SJSA1 (cell line): ENCODE measurements around the gene PCLO. TPM values are rescaled to one million over a fixed set of nuclear protein-coding genes. Genes with fewer than 3 reads are reported as not detected.
A peak's percentile ranks its signal among the peaks of the same experiment; 100 is the strongest.
"Not testable (repeated sequence)": the region's sequence is repeated elsewhere in the genome, so short reads cannot be mapped to it uniquely, and the experiment has no call there.

Source experiments
- DNase-seq, 2 experiments: peaks; one replicate each; pipeline ENCODE4 v3.0.0-alpha.2; 2015 to 2020; ENCODE audit warnings: low spot score in 2 of 2, low read depth in 1 of 2
- H3K27ac ChIP-seq: fragments of 250-450 bp; sonication (Bioruptor Pico); 2 replicates; pipeline ENCODE4 v1.5.1; 2020; ENCODE audit warnings: mild to moderate bottlenecking, moderate library complexity
- H3K27me3 ChIP-seq: fragments of 250-450 bp; sonication (Bioruptor Pico); replicated peaks from 2 replicates; pipeline ENCODE4 v1.5.1; 2020; ENCODE audit warnings: mild to moderate bottlenecking, moderate library complexity
- H3K36me3 ChIP-seq: fragments of 250-450 bp; sonication (Bioruptor Pico); 2 replicates; pipeline ENCODE4 v1.5.1; 2020; ENCODE audit warnings: mild to moderate bottlenecking
- H3K4me1 ChIP-seq: fragments of 250-450 bp; sonication (Bioruptor Pico); replicated peaks from 2 replicates; pipeline ENCODE4 v1.6.1; 2021; ENCODE audit warnings: mild to moderate bottlenecking
- H3K4me3 ChIP-seq: fragments of 250-450 bp; sonication (Bioruptor Pico); 2 replicates; pipeline ENCODE4 v1.5.1; 2020; ENCODE audit warnings: mild to moderate bottlenecking
- H3K9me3 ChIP-seq: fragments of 250-450 bp; sonication (Bioruptor Pico); replicated peaks from 2 replicates; pipeline ENCODE4 v1.5.1; 2020; ENCODE audit warnings: mild to moderate bottlenecking
- total RNA-seq: library from RNA; depleted of rRNA; stranded (reverse); fragments of >200 nt; shearing (Covaris generic); gene quantifications from 2 replicates; pipeline ENCODE4 v1.2.3, GENCODE V29; 2014

PCLO gene
- total RNA-seq, 1 experiment from 2014 or later = 1.1 TPM

- Histone ChIP-seq H3K27me3 (no peaks in the 10 kb centered on the region), H3K9me3 (no peaks in the 10 kb centered on the region), H3K4me3 (no peak overlapping the region), H3K36me3 (no peaks in the 10 kb centered on the region), H3K27ac (no peak overlapping the region), H3K4me1 (no peaks in the 10 kb centered on the region)
- DNase-seq = no peak
These were observed 426.1 kb downstream of the PCLO start for GRCh38 chr7:82736633-82737032.

GRCh38 chr7:82732677-82733076, 430.0 kb downstream of the PCLO start:
- no peaks in the 10 kb centered on the region for H3K36me3 ChIP-seq
- no peak overlapping the region for H3K4me3 ChIP-seq
- H3K9me3 ChIP-seq = no peaks in the 10 kb centered on the region
- no peaks in the 10 kb centered on the region for H3K4me1 ChIP-seq
- no peak overlapping the region for H3K27ac ChIP-seq
- no peak for DNase-seq
- no peaks in the 10 kb centered on the region for H3K27me3 ChIP-seq

- Histone ChIP-seq H3K9me3 (no peaks in the 10 kb centered on the region), H3K4me3 (no peak overlapping the region), H3K27me3 (no peaks in the 10 kb centered on the region), H3K36me3 (no peaks in the 10 kb centered on the region), H3K4me1 (no peaks in the 10 kb centered on the region), H3K27ac (no peak overlapping the region)
- DNase-seq = peak in 1 of 2 experiments; percentile 31
These were observed 433.3 kb downstream of the PCLO start for GRCh38 chr7:82729172-82730030.

GRCh38 chr7:82726038-82726800, 436.5 kb downstream of the PCLO start:
- DNase-seq = no peak

GRCh38 chr7:82723411-82723810, 439.3 kb downstream of the PCLO start:
- no peaks in the 10 kb centered on the region for H3K9me3 ChIP-seq
- H3K36me3 ChIP-seq = no peaks in the 10 kb centered on the region
- no peaks in the 10 kb centered on the region for H3K27me3 ChIP-seq
- H3K4me3 ChIP-seq = no peak overlapping the region
- DNase-seq = peak in 1 of 2 experiments; percentile 31
- H3K27ac ChIP-seq = no peak overlapping the region
- H3K4me1 ChIP-seq = peaks cover 14% of the 10 kb centered on the region

More at GRCh38 chr7:82726038-82726800, 436.5 kb downstream of the PCLO start:
- Histone ChIP-seq H3K4me3 (no peak overlapping the region), H3K9me3 (no peaks in the 10 kb centered on the region), H3K4me1 (peaks cover 14% of the 10 kb centered on the region), H3K27me3 (no peaks in the 10 kb centered on the region), H3K27ac (no peak overlapping the region), H3K36me3 (no peaks in the 10 kb centered on the region)

- peaks cover 14% of the 10 kb centered on the region for H3K4me1 ChIP-seq
- H3K4me3 ChIP-seq = no peak overlapping the region
- H3K27ac ChIP-seq = no peak overlapping the region
- H3K36me3 ChIP-seq = no peaks in the 10 kb centered on the region
- no peaks in the 10 kb centered on the region for H3K9me3 ChIP-seq
- no peak for DNase-seq
- no peaks in the 10 kb centered on the region for H3K27me3 ChIP-seq
These were observed 439.7 kb downstream of the PCLO start for GRCh38 chr7:82722946-82723345.

GRCh38 chr7:82715344-82715743, 447.3 kb downstream of the PCLO start:
- no peak overlapping the region for H3K27ac ChIP-seq

GRCh38 chr7:82714883-82715282, 447.8 kb downstream of the PCLO start:
- 0 out of 2 replicates have a peak, but pooled peaks cover 7% of the 10 kb centered on the region for H3K4me1 ChIP-seq
- H3K27me3 ChIP-seq = no peaks in the 10 kb centered on the region
- no peaks in the 10 kb centered on the region; the same call in 1 of the 2 replicates for H3K9me3 ChIP-seq
- no peak for DNase-seq
- no peak overlapping the region for H3K27ac ChIP-seq
- H3K36me3 ChIP-seq = no peaks in the 10 kb centered on the region
- no peak overlapping the region for H3K4me3 ChIP-seq

More at GRCh38 chr7:82715344-82715743, 447.3 kb downstream of the PCLO start:
- DNase-seq = no peak
- H3K9me3 ChIP-seq = no peaks in the 10 kb centered on the region; the same call in 1 of the 2 replicates
- 0 out of 2 replicates have a peak, but pooled peaks cover 7% of the 10 kb centered on the region for H3K4me1 ChIP-seq
- no peaks in the 10 kb centered on the region for H3K36me3 ChIP-seq
- H3K4me3 ChIP-seq = no peak overlapping the region
- no peaks in the 10 kb centered on the region for H3K27me3 ChIP-seq

GRCh38 chr7:82713506-82713905, 449.2 kb downstream of the PCLO start:
- Histone ChIP-seq H3K27ac (no peak overlapping the region), H3K27me3 (no peaks in the 10 kb centered on the region), H3K36me3 (no peaks in the 10 kb centered on the region), H3K4me1 (0 out of 2 replicates have a peak, but pooled peaks cover 7% of the 10 kb centered on the region), H3K9me3 (no peaks in the 10 kb centered on the region; the same call in 1 of the 2 replicates), H3K4me3 (no peak overlapping the region)
- no peak for DNase-seq

- peaks cover 40% of the 10 kb centered on the region for H3K4me1 ChIP-seq
- not testable (repeated sequence) for DNase-seq, H3K4me3 ChIP-seq, H3K9me3 ChIP-seq, H3K36me3 ChIP-seq, H3K27me3 ChIP-seq, H3K27ac ChIP-seq
These were observed 456.3 kb downstream of the PCLO start for GRCh38 chr7:82706344-82706743.

- Histone ChIP-seq H3K4me3 (no peak overlapping the region), H3K27ac (peak overlapping the region; percentile 34), H3K9me3 (0 out of 2 replicates have a peak, but pooled peaks cover 2% of the 10 kb centered on the region), H3K36me3 (no peaks in the 10 kb centered on the region), H3K27me3 (no peaks in the 10 kb centered on the region), H3K4me1 (peaks cover 41% of the 10 kb centered on the region)
- DNase-seq = peak; percentile 53 to 81
These were observed 457.0 kb downstream of the PCLO start for GRCh38 chr7:82705517-82706260.

- Histone ChIP-seq H3K9me3 (0 out of 2 replicates have a peak, but pooled peaks cover 2% of the 10 kb centered on the region), H3K4me1 (peaks cover 51% of the 10 kb centered on the region), H3K27ac (no peak overlapping the region), H3K36me3 (no peaks in the 10 kb centered on the region), H3K27me3 (no peaks in the 10 kb centered on the region), H3K4me3 (no peak overlapping the region)
- DNase-seq = no peak
These were observed 458.6 kb downstream of the PCLO start for GRCh38 chr7:82704121-82704520.
